Measurements from ENCODE around the gene FLOT2.

GRCh38 chr17:28900986-28901726, 3.6 kb upstream of the FLOT2 start:
- no peak for TF ChIP-seq CTCF (IDR thresholded peaks at IDR 0.05)
- TF ChIP-seq POLR2A (IDR thresholded peaks at IDR 0.05) = no peak
